GM06990 (cell line): Measurements from ENCODE around the gene UTS2.
A peak's percentile ranks its signal among the peaks of the same experiment; 100 is the strongest.

ENCODE experiments used
- DNase-seq: peaks from one replicate; pipeline ENCODE4 v3.0.0-alpha.2; 2011; ENCODE audit not compliant: insufficient read length; ENCODE audit errors: extremely low read depth
- H3K27me3 ChIP-seq: replicated peaks from 2 replicates; pipeline ENCODE4 v1.6.0; 2011; ENCODE audit warnings: low read length; ENCODE audit not compliant: control insufficient read depth, insufficient read depth
- H3K36me3 ChIP-seq: 2 replicates; pipeline ENCODE4 v1.5.1; 2011; ENCODE audit warnings: low read length; ENCODE audit not compliant: control insufficient read depth, insufficient read depth
- H3K4me3 ChIP-seq: replicated peaks from 2 replicates; pipeline ENCODE4 v1.5.1; 2011; ENCODE audit warnings: low read depth, mild to moderate bottlenecking, control low read depth, low read length
- TF ChIP-seq, protein P1 (sequence below): IDR thresholded peaks from 2 replicates; pipeline ENCODE4 v1.5.1; 2011; ENCODE audit warnings: low read length, control low read depth, mild to moderate bottlenecking, inconsistent platforms; ENCODE audit not compliant: insufficient read depth, poor library complexity, severe bottlenecking

UTS2 gene

DNA sequence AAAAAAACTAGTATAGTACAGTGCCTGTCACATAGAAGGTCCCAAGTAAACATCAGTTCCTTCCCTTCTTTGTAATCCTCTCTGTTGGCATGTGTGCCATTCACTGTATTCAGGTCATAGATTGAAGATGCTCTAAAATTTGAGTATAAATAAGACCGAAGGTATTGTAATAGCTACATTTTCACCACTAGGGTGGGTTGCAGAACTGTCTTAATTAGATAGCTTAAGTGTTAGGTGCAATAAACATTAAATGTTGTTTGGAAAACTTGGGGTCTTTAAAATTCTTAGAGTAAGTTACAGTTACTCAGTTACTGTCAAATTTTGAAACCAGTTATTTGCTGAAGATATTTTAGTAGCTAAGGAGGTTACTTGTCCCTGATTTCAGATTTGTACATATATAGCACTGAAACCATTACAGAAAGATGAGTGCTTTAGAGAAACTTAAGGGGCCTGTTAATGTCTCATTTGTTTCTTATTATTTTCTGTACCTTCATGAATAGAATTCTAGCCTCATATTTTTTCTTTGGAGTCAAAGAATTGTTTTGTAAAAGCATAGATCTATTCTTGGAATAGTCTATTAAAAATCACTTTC, 44.5 kb downstream of the UTS2 start:
- DNase-seq, result no peak
- Histone ChIP-seq H3K36me3 (no peaks in the 10 kb centered on the region), H3K27me3 (no peaks in the 10 kb centered on the region), H3K4me3 (no peak overlapping the region)
- TF ChIP-seq, protein P1, sequence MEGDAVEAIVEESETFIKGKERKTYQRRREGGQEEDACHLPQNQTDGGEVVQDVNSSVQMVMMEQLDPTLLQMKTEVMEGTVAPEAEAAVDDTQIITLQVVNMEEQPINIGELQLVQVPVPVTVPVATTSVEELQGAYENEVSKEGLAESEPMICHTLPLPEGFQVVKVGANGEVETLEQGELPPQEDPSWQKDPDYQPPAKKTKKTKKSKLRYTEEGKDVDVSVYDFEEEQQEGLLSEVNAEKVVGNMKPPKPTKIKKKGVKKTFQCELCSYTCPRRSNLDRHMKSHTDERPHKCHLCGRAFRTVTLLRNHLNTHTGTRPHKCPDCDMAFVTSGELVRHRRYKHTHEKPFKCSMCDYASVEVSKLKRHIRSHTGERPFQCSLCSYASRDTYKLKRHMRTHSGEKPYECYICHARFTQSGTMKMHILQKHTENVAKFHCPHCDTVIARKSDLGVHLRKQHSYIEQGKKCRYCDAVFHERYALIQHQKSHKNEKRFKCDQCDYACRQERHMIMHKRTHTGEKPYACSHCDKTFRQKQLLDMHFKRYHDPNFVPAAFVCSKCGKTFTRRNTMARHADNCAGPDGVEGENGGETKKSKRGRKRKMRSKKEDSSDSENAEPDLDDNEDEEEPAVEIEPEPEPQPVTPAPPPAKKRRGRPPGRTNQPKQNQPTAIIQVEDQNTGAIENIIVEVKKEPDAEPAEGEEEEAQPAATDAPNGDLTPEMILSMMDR, result peak; percentile 39

DNA sequence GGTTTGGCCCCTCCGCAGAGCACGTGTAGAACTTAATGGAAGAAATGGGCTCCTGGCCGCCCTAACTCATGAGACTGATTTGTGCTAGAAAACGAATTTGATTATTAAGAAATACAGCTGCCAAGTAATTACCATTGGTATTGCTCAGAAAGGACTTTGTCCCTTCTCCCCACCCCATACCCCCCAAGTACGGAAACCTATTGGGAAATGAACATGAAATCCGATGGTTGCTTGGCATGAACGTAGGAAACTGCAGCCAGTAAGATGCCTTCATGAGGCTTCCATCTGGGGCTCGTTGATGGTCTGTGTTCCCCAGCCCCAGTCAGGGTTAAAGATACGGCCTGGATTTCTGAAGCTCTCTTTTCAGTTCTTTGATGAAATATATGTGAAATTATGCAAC, 47.4 kb downstream of the UTS2 start:
- no peak overlapping the region for H3K4me3 ChIP-seq
- TF ChIP-seq, protein P1, result no peak
- DNase-seq, result no peak
- H3K27me3 ChIP-seq, result no peaks in the 10 kb centered on the region
- H3K36me3 ChIP-seq, result no peaks in the 10 kb centered on the region
